Common myeloid progenitor, CD34-positive (primary cell): ENCODE results near the gene UQCC2.

ENCODE experiments used
- CTCF ChIA-PET: fragments of 350-600 bp; sonication (Branson Sonifier 250); formaldehyde crosslinking; loops from one replicate; lab custom pipeline; 2021; ENCODE audit warnings: antibody characterized with exemption; lab: Charles Lee
- POLR2A ChIA-PET: fragments of 350-600 bp; sonication (Branson Sonifier 250); formaldehyde crosslinking; loops from one replicate; lab custom pipeline; 2021; ENCODE audit warnings: antibody characterized with exemption; lab: Charles Lee
- DNase-seq, 3 donors: peaks; one replicate each; pipeline versions ENCODE4 v3.0.0 to v3.0.0-alpha.2; 2013
- H3K27ac ChIP-seq, 2 experiments: 1 replicate in 1 of 2; 2 replicates in 1 of 2; pipeline ENCODE4 v1.7.0; 2013; ENCODE audit warnings: inconsistent platforms in 2 of 2, low read length in 2 of 2, mild to moderate bottlenecking in 2 of 2, low read depth in 1 of 2, moderate library complexity in 1 of 2; ENCODE audit not compliant: severe bottlenecking in 2 of 2, insufficient read depth in 1 of 2, poor library complexity in 1 of 2
- H3K27me3 ChIP-seq, 5 experiments: replicated peaks in 2 of 5; 1 replicate in 3 of 5; 2 replicates in 2 of 5; pipeline versions ENCODE4 v1.6.1 to v1.7.0; 2013; ENCODE audit warnings: low read length in 4 of 5, mild to moderate bottlenecking in 2 of 5, moderate library complexity in 2 of 5, inconsistent platforms in 1 of 5; ENCODE audit not compliant: insufficient read depth in 5 of 5, control insufficient read depth in 4 of 5
- H3K36me3 ChIP-seq, 4 experiments: 1 replicate in 2 of 4; 2 replicates in 2 of 4; pipeline versions ENCODE4 v1.6.1 to v1.7.0; 2013; ENCODE audit warnings: low read length in 3 of 4, control low read depth in 1 of 4, mild to moderate bottlenecking in 1 of 4; ENCODE audit not compliant: control insufficient read depth in 4 of 4, insufficient read depth in 4 of 4
- H3K4me1 ChIP-seq, 4 experiments: 1 replicate in 3 of 4; 2 replicates in 1 of 4; pipeline versions ENCODE4 v1.6.1 to v1.7.1; 2013; ENCODE audit warnings: low read length in 3 of 4, mild to moderate bottlenecking in 3 of 4, control low read depth in 1 of 4, inconsistent platforms in 1 of 4, moderate library complexity in 1 of 4; ENCODE audit not compliant: control insufficient read depth in 4 of 4, insufficient read depth in 4 of 4; ENCODE audit errors: control extremely low read depth in 1 of 4
- H3K4me3 ChIP-seq, 7 experiments: 1 replicate in 4 of 7; 2 replicates in 3 of 7; pipeline versions ENCODE4 v1.5.1 to v1.7.0; 2013; ENCODE audit warnings: mild to moderate bottlenecking in 7 of 7, low read length in 6 of 7, moderate library complexity in 6 of 7, inconsistent platforms in 2 of 7, low read depth in 2 of 7, control low read depth in 1 of 7; ENCODE audit not compliant: insufficient read depth in 4 of 7, control insufficient read depth in 1 of 7; ENCODE audit errors: extremely low read depth in 1 of 7
- H3K9me3 ChIP-seq, 5 experiments: 1 replicate in 4 of 5; 2 replicates in 1 of 5; pipeline versions ENCODE4 v1.6.1 to v1.7.1; 2013; ENCODE audit warnings: low read length in 4 of 5, mild to moderate bottlenecking in 2 of 5, inconsistent platforms in 1 of 5, low read depth in 1 of 5, moderate library complexity in 1 of 5; ENCODE audit not compliant: control insufficient read depth in 4 of 5, insufficient read depth in 2 of 5; ENCODE audit errors: control extremely low read depth in 1 of 5
- WGBS: methylation state at CpG from one replicate; pipeline ENCODE4 v1.1.5; 2013; ENCODE audit not compliant: insufficient coverage; 5-methylcytosine and 5-hydroxymethylcytosine counted together

Gene UQCC2

DNA sequence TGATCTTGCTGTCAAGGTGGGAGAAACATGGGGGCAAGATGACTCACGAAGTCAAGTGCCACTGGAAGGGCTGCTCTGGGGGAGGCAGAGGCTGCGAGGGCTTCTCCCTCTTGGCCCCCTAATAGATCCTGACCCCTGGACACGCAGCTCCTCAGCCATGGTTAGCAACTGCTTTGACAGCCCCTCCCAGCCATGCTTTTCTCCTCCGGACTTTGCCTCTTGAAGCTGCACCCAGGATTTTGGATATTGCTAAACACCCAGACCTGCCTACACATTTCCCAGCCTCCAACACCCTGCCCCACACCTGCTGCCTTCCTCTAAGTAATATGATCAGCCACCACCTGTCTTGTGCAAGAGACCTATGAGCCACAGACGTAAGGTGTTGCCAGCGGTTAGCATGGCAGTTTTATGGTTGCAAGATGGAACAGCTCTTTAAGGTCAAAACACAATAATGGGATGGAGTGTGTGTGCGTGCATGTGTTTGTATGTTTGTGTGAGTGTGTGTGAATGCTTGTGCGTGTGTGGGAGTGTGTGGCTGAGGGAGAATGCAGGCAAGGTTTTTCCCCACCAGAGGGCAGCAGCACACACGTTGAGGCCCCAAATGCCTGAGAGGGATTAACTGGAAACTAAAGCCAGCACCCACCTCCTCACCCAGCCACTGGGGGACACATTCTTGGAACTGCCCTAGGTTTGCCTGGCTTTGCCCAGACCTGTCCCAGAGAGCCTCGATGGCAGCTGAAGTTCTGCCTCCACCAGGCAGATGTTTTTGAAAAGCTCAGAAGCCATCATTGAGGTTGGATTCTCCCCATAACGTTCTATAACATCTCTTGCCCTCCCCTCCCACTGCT lies 32.7 kb upstream of the UQCC2 start:
- POLR2A ChIA-PET, result interaction anchor here (0.7 kb wide), 1 partner anchor 20 kb away, joined by 3 read pairs; no protein-coding TSS in a partner anchor

DNA sequence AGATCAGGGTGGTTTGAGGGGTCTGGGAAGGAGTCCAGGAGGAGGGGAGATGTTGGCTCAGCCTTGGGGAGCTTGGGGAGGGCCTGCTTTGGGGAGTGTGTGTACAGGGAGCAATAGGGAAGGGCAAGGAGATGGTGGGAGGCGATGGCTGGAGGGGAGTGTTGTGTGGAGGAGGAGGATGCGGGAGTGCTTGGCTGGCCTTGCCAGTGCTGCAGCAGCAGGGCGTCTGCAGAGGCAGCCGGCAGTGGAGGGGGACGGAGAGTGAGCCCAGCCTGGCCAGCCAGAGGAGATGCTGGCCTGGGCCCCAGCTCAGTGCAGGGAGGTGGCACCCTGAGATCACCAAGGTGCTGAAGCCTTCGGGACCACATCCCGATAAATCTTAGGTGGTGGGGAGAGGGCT lies 31.3 kb upstream of the UQCC2 start:
- ChIA-PET POLR2A (no interaction called here), CTCF (interaction anchor here (1.0 to 6.1 kb wide), 14 partner anchors 9 to 413 kb away, joined by 3 to 44 read pairs (median 6); partner anchors contain the start of gene UQCC2)
- Histone ChIP-seq H3K4me1 (peaks cover 0 to 5% (median 0%) of the 10 kb centered on the region in 4 experiments), H3K27ac (no peak overlapping the region), H3K9me3 (no peaks in the 10 kb centered on the region), H3K4me3 (no peak overlapping the region), H3K27me3 (peaks cover 0 to 21% (median 0%) of the 10 kb centered on the region in 5 experiments), H3K36me3 (no peaks in the 10 kb centered on the region)
- 81% methylated on average over 6 of the region's 7 CpGs for WGBS
- no peak for DNase-seq

More for the DNA sequence above, 32.7 kb upstream of the UQCC2 start:
- H3K27ac ChIP-seq, result no peak overlapping the region
- H3K27me3 ChIP-seq, result peaks cover 0 to 22% (median 0%) of the 10 kb centered on the region in 5 experiments
- no peaks in the 10 kb centered on the region for H3K9me3 ChIP-seq
- no peaks in the 10 kb centered on the region for H3K36me3 ChIP-seq
- 50% methylated on average over 9 of the region's 11 CpGs for WGBS
- H3K4me1 ChIP-seq, result peaks cover 0 to 5% (median 0%) of the 10 kb centered on the region in 4 experiments
- DNase-seq, result peak; percentile 72 to 88 (median 84)
- CTCF ChIA-PET, result interaction anchor here (0.6 to 6.1 kb wide), 22 partner anchors 8 to 415 kb away, joined by 3 to 44 read pairs (median 4); partner anchors contain the start of genes BAK1 and UQCC2
- no peak overlapping the region for H3K4me3 ChIP-seq

DNA sequence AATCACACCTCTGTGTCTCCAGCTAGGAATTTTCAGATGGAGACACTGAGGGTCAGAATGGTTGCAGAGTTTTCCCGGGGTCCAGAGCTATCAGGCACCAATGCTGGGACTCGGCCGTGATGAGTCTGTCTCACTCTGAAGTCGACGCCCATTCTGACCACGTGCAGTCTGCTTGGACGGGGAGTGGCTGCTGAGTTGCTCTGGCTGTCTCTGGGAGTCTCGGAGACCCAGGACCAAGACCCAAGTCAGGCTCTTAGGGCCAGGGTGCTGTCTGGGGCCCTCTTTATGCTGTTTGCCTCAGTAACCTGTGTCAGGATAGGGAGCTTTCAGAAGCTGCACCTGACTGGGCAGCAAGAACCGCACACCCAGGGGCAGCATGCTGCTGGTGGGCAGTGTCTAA lies 30.6 kb upstream of the UQCC2 start:
- H3K4me1 ChIP-seq, result peaks cover 0 to 5% (median 0%) of the 10 kb centered on the region in 4 experiments
- CTCF ChIA-PET, result interaction anchor here (1.2 to 6.1 kb wide), 5 partner anchors 11 to 41 kb away, joined by 3 to 44 read pairs (median 10); partner anchors contain the start of gene UQCC2
- POLR2A ChIA-PET, result no interaction called here

DNA sequence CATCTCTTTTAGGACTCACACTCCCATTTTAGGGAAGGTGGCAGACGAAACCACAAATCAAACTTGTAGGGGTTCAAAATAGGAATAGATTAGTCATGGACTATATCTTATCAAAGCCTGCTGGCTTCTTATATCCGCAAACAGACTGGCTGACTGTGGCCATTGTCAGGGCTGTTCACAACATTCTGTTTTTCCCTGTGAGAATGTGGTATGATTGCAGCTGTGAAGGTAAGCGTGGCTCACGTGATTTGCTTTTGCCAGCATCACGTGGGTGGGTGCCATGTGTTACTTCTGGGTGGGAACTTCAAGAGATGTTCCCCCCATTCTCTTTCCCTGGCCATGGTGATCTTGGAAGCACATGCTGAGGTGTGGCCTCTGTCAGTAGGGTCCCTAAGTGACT lies 29.3 kb upstream of the UQCC2 start:
- Histone ChIP-seq H3K9me3 (no peaks in the 10 kb centered on the region), H3K27ac (no peak overlapping the region), H3K27me3 (peaks cover 0 to 20% (median 0%) of the 10 kb centered on the region in 5 experiments), H3K4me1 (no peaks in the 10 kb centered on the region), H3K36me3 (no peaks in the 10 kb centered on the region), H3K4me3 (no peak overlapping the region)
- WGBS, result 100% methylated on average over 2 of the region's 5 CpGs
- POLR2A ChIA-PET, result no interaction called here
- CTCF ChIA-PET, result no interaction called here
- no peak for DNase-seq

More for the DNA sequence above, 30.6 kb upstream of the UQCC2 start:
- H3K9me3 ChIP-seq, result no peaks in the 10 kb centered on the region
- H3K36me3 ChIP-seq, result no peaks in the 10 kb centered on the region
- peaks cover 0 to 20% (median 0%) of the 10 kb centered on the region in 5 experiments for H3K27me3 ChIP-seq
- H3K4me3 ChIP-seq, result no peak overlapping the region
- DNase-seq, result no peak
- no peak overlapping the region for H3K27ac ChIP-seq
- 87% methylated on average over 9 of the region's 9 CpGs for WGBS

DNA sequence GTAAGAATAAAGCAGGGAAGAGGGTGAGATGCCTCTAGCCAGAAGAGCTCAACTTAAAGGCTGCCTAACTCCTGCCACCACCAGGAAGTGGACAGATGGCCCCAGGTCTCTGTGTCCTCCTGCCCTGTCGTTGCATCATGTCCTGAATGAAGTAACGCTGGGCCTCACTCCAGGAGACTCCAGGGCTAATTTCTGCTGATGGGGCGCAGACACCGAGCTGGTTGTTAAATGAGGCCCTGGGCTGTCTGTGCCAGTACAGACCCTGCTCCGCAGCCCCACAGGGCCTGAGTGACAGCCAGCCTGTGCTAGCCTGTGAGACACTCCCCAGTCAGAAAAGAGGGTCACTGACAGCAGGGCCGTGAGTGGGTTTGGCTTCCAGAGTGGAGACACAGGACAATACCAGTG lies 28.7 kb upstream of the UQCC2 start:
- Histone ChIP-seq H3K27me3 (peaks cover 0 to 20% (median 0%) of the 10 kb centered on the region in 5 experiments), H3K4me3 (no peak overlapping the region), H3K36me3 (no peaks in the 10 kb centered on the region), H3K4me1 (peaks cover 0 to 3% (median 0%) of the 10 kb centered on the region in 4 experiments), H3K9me3 (no peaks in the 10 kb centered on the region), H3K27ac (no peak overlapping the region)
- POLR2A ChIA-PET, result no interaction called here
- CTCF ChIA-PET, result no interaction called here
- 94% methylated on average over 6 of the region's 6 CpGs for WGBS
- DNase-seq, result no peak

DNA sequence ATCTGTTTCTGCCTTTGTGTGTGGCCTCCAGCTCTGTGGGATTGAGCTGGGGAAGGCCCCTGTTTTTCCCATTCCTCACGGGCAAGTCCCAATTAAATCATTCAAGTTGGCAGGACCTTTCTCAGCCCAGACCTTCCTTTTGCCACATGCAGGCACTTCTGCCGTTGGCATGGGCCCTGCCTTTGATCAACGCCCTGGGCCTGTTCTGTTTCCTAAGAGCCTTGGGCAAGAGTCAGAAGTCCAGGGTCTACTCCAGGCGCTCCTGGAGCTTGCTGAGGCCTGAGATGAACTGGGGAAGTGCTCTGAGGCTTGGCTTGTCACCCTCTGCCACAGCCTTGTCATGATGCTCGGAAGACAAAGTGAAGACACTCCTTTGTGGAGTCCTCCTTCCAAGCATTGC lies 28.1 kb upstream of the UQCC2 start:
- CTCF ChIA-PET, result interaction anchor here (0.6 to 1.4 kb wide), 2 partner anchors 10 to 165 kb away, joined by 3 read pairs; no protein-coding TSS in a partner anchor
- H3K36me3 ChIP-seq, result no peaks in the 10 kb centered on the region
- peaks cover 0 to 6% (median 0%) of the 10 kb centered on the region in 4 experiments for H3K4me1 ChIP-seq
- DNase-seq, result no peak
- no peak overlapping the region for H3K27ac ChIP-seq
- H3K27me3 ChIP-seq, result peaks cover 0 to 20% (median 0%) of the 10 kb centered on the region in 5 experiments
- no peak overlapping the region for H3K4me3 ChIP-seq
- POLR2A ChIA-PET, result interaction anchor here (0.6 kb wide), 1 partner anchor 71 kb away, joined by 3 read pairs; no protein-coding TSS in a partner anchor
- 95% methylated on average over 5 of the region's 5 CpGs for WGBS
- no peaks in the 10 kb centered on the region for H3K9me3 ChIP-seq
